ENCODE measurements around the gene MRPS23. TPM values are rescaled to one million over a fixed set of nuclear protein-coding genes. Genes with fewer than 3 reads are reported as not detected.
A peak's percentile ranks its signal among the peaks of the same experiment; 100 is the strongest.

The MRPS23 gene
- total and polyA plus RNA-seq, 2 of the 13 experiments (the other 11 are each of a cell fraction or from before 2014, with no cell fraction given): 63.2 to 181 TPM

GRCh38 chr17:57895382-57896060, 45.7 kb upstream of the MRPS23 start:
- ChIA-PET CTCF (ENCODE audit: low intra/inter-chr PET ratio, low total read pairs) (no interaction called here), POLR2A (interaction anchor here (3.6 to 4.0 kb wide), 2 partner anchors 8 to 99 kb away, joined by 37 to 87 read pairs; no protein-coding TSS in a partner anchor)
- TF ChIP-seq RFX1 (IDR thresholded peaks at IDR 0.05) (peak; percentile 62; the same call in 1 of the 2 replicates), FOXC1 (CRISPR knock-in tag; IDR thresholded peaks at IDR 0.05; ENCODE audit: borderline replicate concordance) (0 out of 2 replicates have a peak, but pooled peaks have one; percentile 3), EP300 (IDR thresholded peaks at IDR 0.05; ENCODE audit: low read depth in 2 of 2, low read length in 2 of 2) (0 out of 4 replicates have a peak, but pooled peaks of 1 of the 2 experiments have one; percentile 46), EP300 (CRISPR knock-in tag; IDR thresholded peaks at IDR 0.05; ENCODE audit: borderline replicate concordance) (no peak), ZNF839 (CRISPR knock-in tag; IDR thresholded peaks at IDR 0.05; ENCODE audit: borderline replicate concordance) (no peak)
- Histone ChIP-seq H3K36me3 (replicated peaks in 1 of 2; ENCODE audit: control insufficient read depth in 1 of 2, insufficient read depth in 2 of 2, low read length in 2 of 2) (no peaks in the 10 kb centered on the region), H3K4me1 (ENCODE audit: insufficient read depth, low read length) (peaks cover 73% of the 10 kb centered on the region), H3K79me2 (ENCODE audit: insufficient read depth, low read length) (no peaks in the 10 kb centered on the region), H3K27ac (ENCODE audit: extremely low read length, insufficient read depth, low read length) (peak overlapping the region; percentile 59), H3K9me3 (ENCODE audit: low read length) (no peaks in the 10 kb centered on the region), H3K4me3 (replicated peaks in 1 of 3; ENCODE audit: insufficient read depth in 1 of 3, low read depth in 2 of 3, low read length in 3 of 3) (no peak overlapping the region), H3K4me2 (ENCODE audit: low read depth, low read length) (peak overlapping the region; percentile 1; the same call in 1 of the 2 replicates), H3K27me3 (ENCODE audit: control insufficient read depth in 1 of 2, insufficient read depth in 2 of 2, low read length in 2 of 2) (no peaks in the 10 kb centered on the region; a peak in 1 of 5 replicates), H2AFZ (ENCODE audit: low read length) (no peak overlapping the region), H4K20me1 (ENCODE audit: insufficient read depth, low read length) (no peaks in the 10 kb centered on the region), H3K9ac (ENCODE audit: insufficient read depth, low read depth, low read length) (peak overlapping the region; percentile 28)
- FAIRE-seq (no peak), ATAC-seq (no peak), DNase-seq (ENCODE audit: low spot score) (no peak)
- intact Hi-C loops (cut with micrococcal nuclease; ENCODE audit: unreplicated experiment) (no loop called here), in situ Hi-C loops (cut with HindIII; ENCODE audit: extremely low pct_ligation_motif_present, low pct_unique_long_range_greater_than_20kb) (loop anchor here (10.0 kb wide), 1 partner anchor 219 kb away; no protein-coding TSS in a partner anchor)
- BruUV-seq (replicated peaks): no TSS peak
- WGBS (ENCODE audit: low lambda C conversion rate): 93% methylated on average over 6 of the region's 8 CpGs

GRCh38 chr17:57894848-57895247, 45.0 kb upstream of the MRPS23 start:
- intact Hi-C loops (cut with micrococcal nuclease; ENCODE audit: unreplicated experiment) (loop anchor here (5.0 kb wide), 1 partner anchor 43 kb away; the partner anchor contains the start of gene MRPS23), in situ Hi-C loops (cut with HindIII; ENCODE audit: extremely low pct_ligation_motif_present, low pct_unique_long_range_greater_than_20kb) (loop anchor here (10.0 kb wide), 1 partner anchor 220 kb away; no protein-coding TSS in a partner anchor)
- H3K79me2 ChIP-seq (ENCODE audit: insufficient read depth, low read length): no peaks in the 10 kb centered on the region
- no peaks in the 10 kb centered on the region for H3K9me3 ChIP-seq (ENCODE audit: low read length)
- peaks cover 73% of the 10 kb centered on the region for H3K4me1 ChIP-seq (ENCODE audit: insufficient read depth, low read length)
- no peaks in the 10 kb centered on the region for H3K36me3 ChIP-seq (replicated peaks in 1 of 2; ENCODE audit: control insufficient read depth in 1 of 2, insufficient read depth in 2 of 2, low read length in 2 of 2)
- H3K27ac ChIP-seq (ENCODE audit: extremely low read length, insufficient read depth, low read length): peak overlapping the region; percentile 59
- no peaks in the 10 kb centered on the region for H4K20me1 ChIP-seq (ENCODE audit: insufficient read depth, low read length)
- no TSS peak for BruUV-seq (replicated peaks)
- WGBS (ENCODE audit: low lambda C conversion rate): 54% methylated on average over 1 of the region's 1 CpG
- ATAC-seq: no peak
- no peak for DNase-seq (ENCODE audit: low spot score)
- H2AFZ ChIP-seq (ENCODE audit: low read length): no peak overlapping the region
- no peak overlapping the region for H3K4me3 ChIP-seq (replicated peaks in 1 of 3; ENCODE audit: insufficient read depth in 1 of 3, low read depth in 2 of 3, low read length in 3 of 3)
- peak overlapping the region; percentile 1; the same call in 1 of the 2 replicates for H3K4me2 ChIP-seq (ENCODE audit: low read depth, low read length)
- no peaks in the 10 kb centered on the region; a peak in 1 of 5 replicates for H3K27me3 ChIP-seq (ENCODE audit: control insufficient read depth in 1 of 2, insufficient read depth in 2 of 2, low read length in 2 of 2)
- H3K9ac ChIP-seq (ENCODE audit: insufficient read depth, low read depth, low read length): peak overlapping the region; percentile 2; the same call in 1 of the 2 replicates
- peak; percentile 8 for FAIRE-seq
- ChIA-PET POLR2A (interaction anchor here (3.6 to 4.0 kb wide), 2 partner anchors 8 to 99 kb away, joined by 37 to 87 read pairs; no protein-coding TSS in a partner anchor), CTCF (ENCODE audit: low intra/inter-chr PET ratio, low total read pairs) (no interaction called here)
- TF ChIP-seq MED1 (CRISPR knock-in tag; IDR thresholded peaks at IDR 0.05) (0 out of 2 replicates have a peak, but pooled peaks have one; percentile 10), HMG20A (CRISPR knock-in tag; IDR thresholded peaks at IDR 0.05; ENCODE audit: borderline replicate concordance) (peak; percentile 32; the same call in 1 of the 2 replicates), DR1 (CRISPR knock-in tag; IDR thresholded peaks at IDR 0.05) (no peak), CREB1 (IDR thresholded peaks at IDR 0.05) (no peak), CREB1 (CRISPR knock-in tag; IDR thresholded peaks at IDR 0.05) (no peak), SMAD3 (CRISPR knock-in tag; IDR thresholded peaks at IDR 0.05) (no peak), ZNF33B (CRISPR knock-in tag; IDR thresholded peaks at IDR 0.05) (no peak), MAFK (conservative IDR thresholded peaks at IDR 0.05 in 1 of 2, IDR thresholded peaks at IDR 0.05 in 1 of 2; ENCODE audit: low read length in 2 of 2) (no peak), MEF2D (CRISPR knock-in tag; IDR thresholded peaks at IDR 0.05) (no peak), ZNF816 (CRISPR knock-in tag; IDR thresholded peaks at IDR 0.05; ENCODE audit: borderline replicate concordance) (no peak), FOXJ3 (CRISPR knock-in tag; IDR thresholded peaks at IDR 0.05; ENCODE audit: borderline replicate concordance) (peak; percentile 42; the same call in 1 of the 2 replicates), NR2F6 (IDR thresholded peaks at IDR 0.05) (no peak), NR2F6 (CRISPR knock-in tag; IDR thresholded peaks at IDR 0.05) (no peak)

All from HepG2 (cell line).